Dermis microvascular lymphatic vessel endothelial cell (primary cell): ENCODE results near the gene RUNDC3A. TPM values are rescaled to one million over a fixed set of nuclear protein-coding genes. Genes with fewer than 3 reads are reported as not detected.
A peak's percentile ranks its signal among the peaks of the same experiment; 100 is the strongest.
"Not testable (repeated sequence)": the region's sequence is repeated elsewhere in the genome, so short reads cannot be mapped to it uniquely, and the experiment has no call there.

ENCODE experiments used
- DNase-seq, 2 donors: peaks; one replicate each; pipeline versions ENCODE4 v3.0.0 to v3.0.0-alpha.2; 2010; ENCODE audit warnings: low read depth in 2 of 2
- total RNA-seq: library from RNA; depleted of rRNA; stranded (reverse); fragments of >200 nt; gene quantifications from 2 replicates; pipeline ENCODE4 v1.2.1, GENCODE V29; 2014

Gene RUNDC3A
- total RNA-seq, 1 donor from 2014 or later, result 0.13 TPM

DNA sequence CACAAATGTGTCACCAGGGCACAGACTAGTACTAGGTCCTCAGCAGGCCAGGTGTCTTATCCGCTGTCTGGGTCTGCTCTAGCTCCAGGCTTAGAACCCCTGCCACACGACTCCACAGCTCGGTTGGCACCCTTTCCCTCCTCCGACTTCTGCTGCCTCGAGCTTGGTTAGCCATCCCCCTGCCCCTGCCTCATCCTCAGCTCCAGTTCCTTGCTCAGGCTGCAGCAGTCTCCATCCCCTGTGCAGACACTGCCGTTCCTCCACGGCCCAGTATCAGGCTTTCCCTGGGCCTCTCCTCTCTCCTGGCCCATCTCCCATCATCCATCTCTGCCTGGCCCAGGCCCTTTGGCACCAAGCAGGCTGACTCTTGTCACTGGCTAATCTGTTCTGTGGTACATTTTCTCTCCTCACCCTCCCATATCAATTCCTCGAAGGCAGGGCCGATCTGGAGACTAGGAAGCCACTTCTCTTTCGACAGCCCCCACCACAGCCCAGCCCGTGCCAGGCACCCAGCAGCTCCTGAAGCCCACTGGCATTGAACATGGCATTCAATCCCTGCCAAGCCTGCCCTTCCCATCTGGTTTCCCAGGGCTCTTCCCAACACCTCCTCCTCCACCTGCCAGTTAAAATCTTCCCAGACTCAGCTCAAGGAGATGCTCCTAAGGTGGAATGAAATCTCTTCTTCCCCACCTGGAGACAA, 35.3 kb downstream of the RUNDC3A start:
- DNase-seq, result no peak

DNA sequence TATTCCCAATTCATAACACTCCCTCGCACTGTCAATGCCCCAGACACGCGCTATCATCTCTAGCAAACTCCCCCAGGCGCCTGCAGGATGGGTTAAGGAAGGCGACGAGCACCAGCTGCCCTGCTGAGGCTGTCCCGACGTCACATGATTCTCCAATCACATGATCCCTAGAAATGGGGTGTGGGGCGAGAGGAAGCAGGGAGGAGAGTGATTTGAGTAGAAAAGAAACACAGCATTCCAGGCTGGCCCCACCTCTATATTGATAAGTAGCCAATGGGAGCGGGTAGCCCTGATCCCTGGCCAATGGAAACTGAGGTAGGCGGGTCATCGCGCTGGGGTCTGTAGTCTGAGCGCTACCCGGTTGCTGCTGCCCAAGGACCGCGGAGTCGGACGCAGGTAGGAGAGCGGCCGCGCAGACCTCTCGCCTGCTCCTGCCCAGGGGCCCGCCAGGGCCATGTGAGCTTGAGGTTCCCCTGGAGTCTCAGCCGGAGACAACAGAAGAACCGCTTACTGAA, 36.6 kb downstream of the RUNDC3A start, which contains the start of gene GRN:
TSS of gene GRN (plus strand) at position 364 of the 515 bp plus-strand sequence. CDS start 3,863 bp downstream, outside the sequence.
- DNase-seq, result peak; percentile 99

GRCh38 chr17:44345454-44346026, 37.1 kb downstream of the RUNDC3A start:
- peak; percentile 74 to 78 for DNase-seq

- no peak for DNase-seq
Measured at GRCh38 chr17:44346064-44346844, 37.9 kb downstream of the RUNDC3A start.

GRCh38 chr17:44347206-44348055, 39.0 kb downstream of the RUNDC3A start:
- DNase-seq, result not testable (repeated sequence)

GRCh38 chr17:44348234-44348987, 40.0 kb downstream of the RUNDC3A start:
- peak in 1 of 2 donors; percentile 43 for DNase-seq

GRCh38 chr17:44348988-44349364, 40.6 kb downstream of the RUNDC3A start:
- DNase-seq, result no peak

DNA sequence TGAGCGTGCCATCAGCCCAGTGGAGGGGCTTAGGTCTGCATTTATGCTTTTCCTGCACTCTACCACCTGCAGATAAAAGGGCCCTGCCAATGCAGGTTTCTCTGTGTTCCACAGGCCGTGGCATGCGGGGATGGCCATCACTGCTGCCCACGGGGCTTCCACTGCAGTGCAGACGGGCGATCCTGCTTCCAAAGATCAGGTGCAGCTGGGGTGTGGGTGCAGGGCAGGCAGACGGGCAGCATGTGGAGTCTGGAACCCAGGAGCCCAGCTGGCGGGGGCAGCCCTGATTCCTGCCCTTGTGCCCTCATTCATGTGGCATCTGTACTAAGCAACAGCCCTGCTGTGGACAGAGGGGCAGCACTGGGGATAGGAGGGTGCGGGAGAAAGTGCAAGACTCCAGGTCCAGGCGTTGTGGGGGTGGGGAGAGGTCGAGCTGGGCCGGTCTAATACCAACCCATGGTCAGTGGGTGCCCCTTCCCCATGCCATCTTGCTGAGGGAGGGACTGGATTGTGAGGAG, 41.2 kb downstream of the RUNDC3A start:
- no peak for DNase-seq

GRCh38 chr17:44350733-44351226, 42.4 kb downstream of the RUNDC3A start:
- DNase-seq, result peak; percentile 40 to 67

- no peak for DNase-seq
Measured at GRCh38 chr17:44351464-44351863, 43.1 kb downstream of the RUNDC3A start.

GRCh38 chr17:44351961-44352827, 43.8 kb downstream of the RUNDC3A start:
- DNase-seq, result no peak

- DNase-seq, result no peak
Measured at GRCh38 chr17:44352828-44353671, 44.6 kb downstream of the RUNDC3A start.

- DNase-seq, result no peak
Measured at GRCh38 chr17:44353672-44354331, 45.4 kb downstream of the RUNDC3A start.

GRCh38 chr17:44354582-44355561, 46.5 kb downstream of the RUNDC3A start:
- DNase-seq, result no peak

- DNase-seq, result no peak
Measured at GRCh38 chr17:44355642-44356099, 47.3 kb downstream of the RUNDC3A start.

DNA sequence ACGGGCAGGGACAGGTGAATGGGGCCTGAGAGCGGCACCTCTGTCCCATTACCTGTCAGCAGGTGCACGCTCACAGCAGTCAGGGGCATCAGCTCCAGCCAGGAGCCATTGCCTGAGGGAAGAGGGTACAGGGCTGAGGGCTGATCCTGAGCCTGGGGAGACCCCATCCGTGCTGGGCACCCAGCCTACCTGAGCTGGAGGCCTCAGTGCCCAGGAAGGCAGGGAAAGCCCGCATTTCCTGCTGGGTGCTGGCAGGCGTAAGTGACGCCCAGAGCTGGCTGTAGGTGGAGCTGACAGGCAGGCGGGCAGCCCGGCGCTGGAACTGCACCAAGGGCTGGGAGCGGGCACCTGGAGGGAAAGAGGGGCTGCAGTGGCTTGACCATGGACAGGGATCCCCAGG, 47.8 kb downstream of the RUNDC3A start:
- DNase-seq, result no peak
